ENCODE measurements around the gene CFAP70. TPM values are rescaled to one million over a fixed set of nuclear protein-coding genes. Genes with fewer than 3 reads are reported as not detected.

The CFAP70 gene
- total RNA-seq, 2 experiments from 2014 or later, result 0.51 to 0.59 TPM

DNA sequence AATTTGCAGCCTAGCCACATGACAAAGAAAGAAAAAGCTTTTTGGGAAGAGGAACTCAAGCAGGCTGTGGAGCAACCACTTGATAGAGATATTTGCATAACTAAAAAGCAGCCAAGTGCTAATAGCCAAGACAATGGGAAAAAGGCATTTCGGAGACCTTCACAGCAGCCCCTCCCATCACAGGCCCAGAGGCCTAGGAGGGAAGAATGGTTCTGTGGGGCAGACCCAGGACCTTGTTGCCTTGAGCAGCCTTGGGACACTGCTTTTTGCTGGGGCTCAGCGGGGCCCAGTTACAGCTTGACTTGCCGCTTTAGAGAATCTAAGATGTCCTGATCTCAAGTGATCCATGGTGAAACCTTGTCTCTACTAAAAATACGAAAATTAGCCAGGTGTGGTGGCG lies 152.3 kb downstream of the CFAP70 start:
- Mint-ChIP-seq H3K27ac (no peak overlapping the region), H3K27me3 (no peaks in the 10 kb centered on the region), H3K9me3 (peaks cover 4% of the 10 kb centered on the region), H3K36me3 (ENCODE audit: low read depth) (peaks cover 10% of the 10 kb centered on the region), H3K4me3 (no peak overlapping the region), H3K4me1 (ENCODE audit: low read depth) (no peaks in the 10 kb centered on the region)
- intact Hi-C loops (cut with micrococcal nuclease), result no loop called here
- ChIA-PET POLR2A (interaction anchor here (1.0 kb wide), 1 partner anchor 419 kb away, joined by 3 read pairs; no protein-coding TSS in a partner anchor), CTCF (interaction anchor here (0.8 kb wide), 1 partner anchor 11 kb away, joined by 3 read pairs; no protein-coding TSS in a partner anchor)
- no peak for ATAC-seq
- DNase-seq, result no peak
- no peak for TF ChIP-seq CTCF (IDR thresholded peaks at IDR 0.05)

DNA sequence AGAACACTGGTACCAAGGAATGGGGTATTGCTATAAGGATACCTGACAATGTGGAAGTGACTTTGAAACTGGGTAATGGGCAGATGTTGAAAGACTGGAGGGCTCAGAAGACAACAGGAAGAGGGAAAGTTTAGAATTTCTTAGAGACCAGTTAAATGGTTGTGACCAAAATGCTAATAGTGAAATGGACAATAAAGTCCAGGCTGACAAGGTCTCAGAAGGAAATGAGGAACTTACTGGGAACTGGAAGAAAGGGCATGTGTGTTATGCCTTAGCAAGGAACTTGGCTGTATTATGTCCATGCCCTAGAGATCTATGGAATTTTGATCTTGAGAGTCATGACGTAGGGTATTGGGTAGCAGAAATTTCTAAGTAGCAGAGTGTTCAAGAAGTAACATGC lies 152.8 kb downstream of the CFAP70 start:
- H3K27me3 Mint-ChIP-seq, result no peaks in the 10 kb centered on the region
- peaks cover 4% of the 10 kb centered on the region for H3K9me3 Mint-ChIP-seq
- no peaks in the 10 kb centered on the region for H3K4me1 Mint-ChIP-seq (ENCODE audit: low read depth)
- peaks cover 10% of the 10 kb centered on the region for H3K36me3 Mint-ChIP-seq (ENCODE audit: low read depth)
- CTCF ChIA-PET, result no interaction called here
- no peak for TF ChIP-seq CTCF (IDR thresholded peaks at IDR 0.05)
- ATAC-seq (no peak), DNase-seq (no peak)
- H3K27ac Mint-ChIP-seq, result no peak overlapping the region
- POLR2A ChIA-PET, result interaction anchor here (0.6 kb wide), 1 partner anchor 304 kb away, joined by 3 read pairs; no protein-coding TSS in a partner anchor
- no peak overlapping the region for H3K4me3 Mint-ChIP-seq
- intact Hi-C loops (cut with micrococcal nuclease), result no loop called here

- CTCF ChIA-PET, result interaction anchor here (1.7 kb wide), 1 partner anchor 13 kb away, joined by 6 read pairs; no protein-coding TSS in a partner anchor
- Mint-ChIP-seq H3K27me3 (no peaks in the 10 kb centered on the region), H3K4me1 (ENCODE audit: low read depth) (no peaks in the 10 kb centered on the region), H3K9me3 (peaks cover 4% of the 10 kb centered on the region), H3K27ac (no peak overlapping the region), H3K36me3 (ENCODE audit: low read depth) (peaks cover 8% of the 10 kb centered on the region), H3K4me3 (no peak overlapping the region)
- no peak for TF ChIP-seq CTCF (IDR thresholded peaks at IDR 0.05)
- ATAC-seq, result no peak
- DNase-seq, result no peak
- intact Hi-C loops (cut with micrococcal nuclease), result no loop called here
- POLR2A ChIA-PET, result interaction anchor here (0.6 kb wide), 2 partner anchors 305 to 650 kb away, joined by 3 to 4 read pairs; no protein-coding TSS in a partner anchor
Measured at GRCh38 chr10:73205081-73205480, 153.6 kb downstream of the CFAP70 start.

Other genes with a start within 250 kb of the CFAP70 start
- 1 to 10 TPM; 2.3 to 2.4 TPM for gene NUDT13, start 248.4 kb downstream of the CFAP70 start, total RNA-seq
- gene ECD, start 190.9 kb downstream of the CFAP70 start, total RNA-seq, result 10 to 100 TPM; 31.8 to 33.9 TPM
- 10 to 100 TPM; 13.0 to 13.3 TPM for gene FAM149B1, start 190.7 kb downstream of the CFAP70 start, total RNA-seq
- gene DNAJC9, start 111.6 kb downstream of the CFAP70 start, total RNA-seq, result 10 to 100 TPM; 40.9 to 42.2 TPM
- 100 to 1,000 TPM; 127 to 132 TPM for gene MRPS16, start 106.2 kb downstream of the CFAP70 start, total RNA-seq
- gene ANXA7, start 55.2 kb upstream of the CFAP70 start, total RNA-seq, result 100 to 1,000 TPM; 101 to 103 TPM
- gene MSS51, start 74.7 kb upstream of the CFAP70 start, total RNA-seq, result 1 to 10 TPM; 2.0 to 2.3 TPM
- gene PPP3CB, start 137.2 kb upstream of the CFAP70 start, total RNA-seq, result 10 to 100 TPM; 35.8 to 36.5 TPM
- 1 to 10 TPM; 3.1 to 4.6 TPM for gene USP54, start 232.5 kb upstream of the CFAP70 start, total RNA-seq

Measured in activated CD8-positive, alpha-beta T cell treated with anti-CD3 and anti-CD28 coated beads for 36 hours (primary cell).